Measurements from ENCODE around the gene ARHGEF17.

ARHGEF17 gene

GRCh38 chr11:73396251-73396930 lies 88.3 kb downstream of the ARHGEF17 start:
- DNase-seq, result no peak

- no peak for DNase-seq
Measured at GRCh38 chr11:73396985-73397384, 88.9 kb downstream of the ARHGEF17 start.

- no peak for DNase-seq
Measured at GRCh38 chr11:73397468-73398131, 89.5 kb downstream of the ARHGEF17 start.

DNA sequence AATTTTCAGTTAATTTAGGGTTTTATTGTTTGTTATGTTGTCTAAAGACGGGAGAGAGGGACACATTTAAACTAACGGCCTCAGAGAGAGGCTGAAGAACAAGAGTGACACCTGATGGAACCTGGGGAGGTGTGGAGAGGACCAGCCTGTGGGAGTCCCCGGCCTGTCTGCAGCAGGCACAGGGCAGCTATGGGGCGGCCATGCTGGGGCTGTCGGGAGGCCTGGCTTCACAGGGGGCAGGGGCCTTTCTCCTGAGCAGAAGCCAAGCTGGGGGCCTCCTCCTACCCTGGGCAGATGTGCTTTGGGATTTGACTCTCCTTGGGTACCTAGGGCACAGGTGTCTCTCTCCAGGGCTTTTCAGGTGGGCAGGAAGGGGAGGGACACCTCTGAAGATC lies 90.1 kb downstream of the ARHGEF17 start:
- DNase-seq, result no peak

DNA sequence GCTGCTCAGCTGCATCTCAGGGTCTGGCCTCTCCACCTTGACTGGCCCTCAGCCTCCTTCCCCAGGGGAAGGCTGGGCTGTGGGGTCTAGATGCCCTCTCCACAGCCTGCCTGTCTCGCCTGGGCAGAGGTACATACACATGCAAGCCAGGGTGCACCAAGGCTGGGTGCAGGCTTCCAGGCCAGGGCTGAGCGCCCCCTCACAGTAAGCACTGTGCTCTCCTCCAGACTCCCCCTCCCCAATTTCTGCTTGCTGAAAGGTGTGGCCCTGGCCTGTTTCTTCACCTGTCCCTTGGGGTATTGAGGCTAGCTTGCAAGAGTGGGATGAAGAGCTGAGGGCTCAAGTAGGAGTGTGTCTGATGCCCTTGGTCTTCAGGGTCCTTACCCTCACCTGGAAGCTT lies 90.6 kb downstream of the ARHGEF17 start:
- no peak for DNase-seq

DNA sequence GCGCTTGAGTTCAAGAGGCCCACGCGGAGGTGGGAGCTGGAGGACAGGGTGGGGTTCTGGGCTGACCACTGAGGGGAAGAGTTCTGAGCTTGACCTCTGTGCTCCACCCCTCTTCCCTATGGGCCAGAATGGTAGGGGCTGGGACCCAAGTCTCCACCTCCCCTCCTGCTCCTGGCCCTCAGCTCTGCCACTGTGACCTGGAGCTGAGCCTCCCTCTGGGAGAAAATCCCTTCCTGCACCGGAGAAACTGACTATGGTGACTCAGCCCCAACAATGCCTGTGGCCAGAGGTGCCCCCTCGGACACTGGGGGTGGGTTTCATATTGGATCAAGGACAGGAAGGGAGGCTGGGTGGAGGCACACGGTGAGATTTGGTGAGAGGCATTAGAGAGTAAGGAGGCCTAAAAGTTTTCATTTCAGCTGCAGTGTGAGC lies 91.1 kb downstream of the ARHGEF17 start:
- DNase-seq, result no peak

DNA sequence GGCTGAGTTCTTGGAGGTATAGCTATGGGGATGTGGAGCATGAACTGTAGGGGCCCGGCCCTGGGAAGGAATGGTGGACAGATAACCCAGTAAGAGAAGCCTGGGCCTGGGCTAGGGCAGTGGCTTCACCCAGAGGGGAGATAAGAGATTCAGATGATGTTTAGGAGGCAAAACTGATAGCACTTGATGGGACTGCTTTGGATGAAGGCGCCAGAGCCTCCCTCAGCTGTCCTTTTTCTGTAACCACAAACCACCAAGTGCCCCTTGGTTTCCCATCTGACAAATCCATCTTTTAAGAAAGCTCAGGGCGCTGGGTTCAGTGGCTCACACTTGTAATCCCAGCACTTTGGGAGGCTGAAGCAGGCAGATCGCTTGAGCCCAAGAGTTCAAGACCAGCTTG lies 91.6 kb downstream of the ARHGEF17 start:
- DNase-seq, result no peak

- no peak for DNase-seq
Measured at GRCh38 chr11:73400293-73400692, 92.2 kb downstream of the ARHGEF17 start.

- DNase-seq, result no peak
Measured at GRCh38 chr11:73401217-73401923, 93.3 kb downstream of the ARHGEF17 start.

GRCh38 chr11:73401924-73402833 lies 94.1 kb downstream of the ARHGEF17 start:
- DNase-seq, result no peak

GRCh38 chr11:73402834-73403185 lies 94.7 kb downstream of the ARHGEF17 start:
- no peak for DNase-seq

GRCh38 chr11:73403541-73403940 lies 95.5 kb downstream of the ARHGEF17 start:
- no peak for DNase-seq

DNA sequence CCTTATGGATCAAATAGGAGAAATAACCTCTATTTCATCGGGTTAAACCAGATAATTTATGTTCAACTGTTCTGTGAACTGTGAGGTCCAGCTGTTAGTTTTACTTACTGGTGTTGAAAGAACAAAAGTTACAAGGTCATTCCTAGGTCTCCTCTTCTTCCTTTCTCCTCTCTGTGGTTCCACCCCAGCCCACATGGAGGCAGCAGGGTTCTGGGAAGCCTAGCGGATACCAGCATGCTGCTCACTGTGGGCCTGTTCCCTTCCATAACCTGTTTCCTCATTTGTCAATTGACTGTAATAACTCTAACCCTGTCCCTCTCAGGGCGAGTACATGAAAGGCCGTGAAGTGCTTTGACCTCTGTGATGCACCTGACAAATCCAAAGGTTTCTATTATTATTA lies 96.0 kb downstream of the ARHGEF17 start:
- no peak for DNase-seq

- DNase-seq, result no peak
Measured at GRCh38 chr11:73404506-73405145, 96.5 kb downstream of the ARHGEF17 start.

DNA sequence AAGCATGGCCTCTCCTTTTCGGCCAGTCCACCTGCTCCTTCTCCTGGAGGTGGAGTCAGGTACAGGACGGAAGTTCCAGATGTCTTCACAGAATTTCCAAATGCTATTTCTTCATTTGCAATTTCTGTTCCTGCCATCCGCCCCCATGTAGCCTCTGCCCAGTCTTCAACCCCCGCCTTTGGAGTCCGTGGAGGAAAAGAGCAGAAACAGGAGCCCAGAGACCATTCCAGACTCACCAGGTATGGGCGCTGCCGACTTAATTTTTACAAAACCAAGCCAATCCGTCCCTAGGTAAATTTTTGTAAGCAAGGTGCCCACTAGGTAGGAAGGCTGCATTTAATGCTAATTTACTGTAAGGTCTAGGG lies 97.1 kb downstream of the ARHGEF17 start:
- DNase-seq, result no peak

- no peak for DNase-seq
Measured at GRCh38 chr11:73406131-73406530, 98.1 kb downstream of the ARHGEF17 start.

DNA sequence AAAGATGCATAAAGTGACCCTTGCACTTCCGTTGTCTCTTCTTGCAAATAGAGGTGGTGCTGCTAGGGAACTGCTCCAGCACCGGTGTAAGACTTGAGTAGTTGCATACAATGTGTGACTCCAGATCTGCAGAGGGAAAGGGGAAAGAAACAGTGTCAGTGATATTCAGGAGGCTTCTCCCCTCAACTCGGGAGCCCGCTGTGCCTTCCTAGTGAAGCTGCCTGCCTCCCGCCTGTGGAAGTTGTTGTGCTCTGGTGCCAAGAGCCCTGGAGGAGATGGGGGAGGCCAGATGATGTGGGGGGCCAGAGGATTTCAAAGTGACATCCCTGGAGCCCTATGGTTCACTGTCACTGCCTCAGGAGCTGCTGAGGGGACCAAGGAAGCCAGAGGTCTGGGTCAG lies 98.5 kb downstream of the ARHGEF17 start:
- no peak for DNase-seq

DNA sequence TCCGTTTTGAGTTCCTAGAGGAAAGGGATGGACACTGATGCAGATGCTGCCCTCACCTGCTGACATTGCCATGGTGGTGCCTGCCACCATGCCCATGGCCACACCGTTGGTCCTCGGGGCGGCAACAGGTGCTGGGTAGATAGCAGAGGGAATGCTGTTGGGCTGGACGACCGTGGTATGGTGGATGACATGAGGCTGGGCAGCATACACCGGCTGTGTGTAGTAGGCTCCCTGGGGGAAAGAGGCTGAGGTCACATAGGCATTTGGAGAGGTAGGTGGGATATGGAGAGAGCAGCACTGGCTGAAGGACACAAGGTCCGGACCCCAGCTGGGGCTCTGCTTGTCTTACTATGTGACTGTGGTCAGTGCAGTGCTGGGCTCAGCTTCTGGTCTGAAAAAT lies 101.4 kb downstream of the ARHGEF17 start:
- no peak for DNase-seq

GRCh38 chr11:73410627-73411026 lies 102.6 kb downstream of the ARHGEF17 start:
- no peak for DNase-seq

- DNase-seq, result no peak
Measured at GRCh38 chr11:73411031-73411430, 103.0 kb downstream of the ARHGEF17 start.

GRCh38 chr11:73412308-73412707 lies 104.2 kb downstream of the ARHGEF17 start:
- no peak for DNase-seq

GRCh38 chr11:73413256-73413655 lies 105.2 kb downstream of the ARHGEF17 start:
- DNase-seq, result no peak

All from NCI-H1694 (cell line).